ENCODE results near the gene SCMH1.

DNA sequence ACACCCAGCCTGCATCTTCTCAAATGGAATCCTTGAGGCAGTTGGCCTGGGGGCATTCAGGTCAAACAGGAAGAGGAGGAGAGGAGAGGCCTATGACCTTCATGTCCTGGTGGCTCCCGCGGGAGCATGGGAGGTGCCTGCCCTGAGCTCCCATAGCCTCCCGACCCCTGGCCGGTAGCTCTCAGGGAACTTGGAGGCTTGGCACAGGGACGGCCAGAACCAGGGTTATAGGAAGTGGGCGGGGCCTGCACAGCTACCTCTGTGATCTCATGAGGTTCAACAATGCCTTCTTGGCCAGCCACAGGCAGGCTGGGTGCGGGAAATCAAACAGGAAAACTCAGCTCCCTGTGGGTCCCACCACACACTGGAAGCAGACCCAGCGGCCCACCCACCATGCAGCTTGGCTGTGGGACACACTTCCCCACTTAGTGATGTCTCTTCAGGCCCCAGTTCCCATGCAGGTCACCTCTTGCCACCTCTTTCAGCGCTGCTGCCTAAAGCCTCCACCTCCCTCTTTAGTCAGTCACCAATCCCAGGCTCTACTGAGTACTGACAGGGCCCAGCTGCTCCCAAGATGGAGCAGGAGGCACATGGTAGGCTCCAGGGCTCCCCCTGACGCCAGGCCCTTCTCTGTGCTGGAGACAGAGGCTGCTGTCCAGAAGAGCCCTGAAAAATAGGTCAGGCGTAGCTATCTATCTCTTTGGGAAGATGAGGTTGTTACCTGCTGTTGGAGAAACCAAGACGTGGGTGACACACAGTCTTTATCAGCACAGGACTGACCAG is 220.4 kb downstream of the SCMH1 start, which contains the start of gene SLFNL1:
- TF ChIP-seq, protein P1, sequence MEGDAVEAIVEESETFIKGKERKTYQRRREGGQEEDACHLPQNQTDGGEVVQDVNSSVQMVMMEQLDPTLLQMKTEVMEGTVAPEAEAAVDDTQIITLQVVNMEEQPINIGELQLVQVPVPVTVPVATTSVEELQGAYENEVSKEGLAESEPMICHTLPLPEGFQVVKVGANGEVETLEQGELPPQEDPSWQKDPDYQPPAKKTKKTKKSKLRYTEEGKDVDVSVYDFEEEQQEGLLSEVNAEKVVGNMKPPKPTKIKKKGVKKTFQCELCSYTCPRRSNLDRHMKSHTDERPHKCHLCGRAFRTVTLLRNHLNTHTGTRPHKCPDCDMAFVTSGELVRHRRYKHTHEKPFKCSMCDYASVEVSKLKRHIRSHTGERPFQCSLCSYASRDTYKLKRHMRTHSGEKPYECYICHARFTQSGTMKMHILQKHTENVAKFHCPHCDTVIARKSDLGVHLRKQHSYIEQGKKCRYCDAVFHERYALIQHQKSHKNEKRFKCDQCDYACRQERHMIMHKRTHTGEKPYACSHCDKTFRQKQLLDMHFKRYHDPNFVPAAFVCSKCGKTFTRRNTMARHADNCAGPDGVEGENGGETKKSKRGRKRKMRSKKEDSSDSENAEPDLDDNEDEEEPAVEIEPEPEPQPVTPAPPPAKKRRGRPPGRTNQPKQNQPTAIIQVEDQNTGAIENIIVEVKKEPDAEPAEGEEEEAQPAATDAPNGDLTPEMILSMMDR (IDR thresholded peaks at IDR 0.05): peak in 1 of 12 donors; percentile 19
- no peak for TF ChIP-seq POLR2A (IDR thresholded peaks at IDR 0.05)
